ENCODE results near the gene MOCS1.

MOCS1 gene

GRCh38 chr6:39947611-39948068 lies 13.4 kb upstream of the MOCS1 start:
- DNase-seq, result no peak

DNA sequence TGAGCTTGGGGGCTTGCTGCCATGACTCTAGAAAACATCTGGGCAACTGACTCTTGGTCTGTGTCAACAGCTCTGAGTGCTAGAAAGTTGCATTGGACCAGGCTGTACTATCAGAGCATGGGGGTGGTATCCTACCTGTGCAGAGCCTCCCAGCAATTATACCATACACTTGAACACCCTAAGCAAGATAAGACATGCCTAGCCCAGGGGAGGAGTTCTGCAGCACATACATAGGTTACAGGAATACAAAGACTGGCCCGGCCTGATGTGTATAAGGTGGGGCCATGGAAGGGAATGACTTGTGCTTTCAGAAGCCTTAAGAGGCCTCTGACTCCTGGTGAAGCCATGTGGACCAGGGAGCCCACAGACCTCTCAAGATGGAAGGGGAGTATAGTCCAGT lies 11.4 kb upstream of the MOCS1 start:
- DNase-seq, result no peak

- no peak for DNase-seq
Measured at GRCh38 chr6:39942903-39943580, 8.8 kb upstream of the MOCS1 start.

DNA sequence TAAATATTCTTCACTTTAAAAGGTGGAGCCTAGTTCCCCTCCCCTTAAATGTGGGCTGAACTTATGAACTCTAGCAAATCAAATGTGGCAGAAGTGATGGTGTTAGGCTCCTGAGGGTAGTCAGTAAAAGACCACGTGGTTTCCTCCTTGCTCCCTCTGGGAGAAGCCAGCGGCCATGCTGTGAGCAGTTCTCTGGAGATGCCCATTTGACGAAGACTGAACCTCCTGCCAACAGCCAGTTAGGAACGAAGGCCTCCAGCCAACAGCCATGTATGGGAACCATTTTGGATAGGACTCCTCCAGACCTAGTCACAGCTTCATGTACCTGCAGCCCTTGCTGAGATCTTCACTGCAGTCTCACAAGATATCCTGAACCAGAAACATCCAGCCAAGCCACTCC lies 7.6 kb upstream of the MOCS1 start:
- no peak for DNase-seq

- no peak for DNase-seq
Measured at GRCh38 chr6:39941138-39941537, 6.9 kb upstream of the MOCS1 start.

DNA sequence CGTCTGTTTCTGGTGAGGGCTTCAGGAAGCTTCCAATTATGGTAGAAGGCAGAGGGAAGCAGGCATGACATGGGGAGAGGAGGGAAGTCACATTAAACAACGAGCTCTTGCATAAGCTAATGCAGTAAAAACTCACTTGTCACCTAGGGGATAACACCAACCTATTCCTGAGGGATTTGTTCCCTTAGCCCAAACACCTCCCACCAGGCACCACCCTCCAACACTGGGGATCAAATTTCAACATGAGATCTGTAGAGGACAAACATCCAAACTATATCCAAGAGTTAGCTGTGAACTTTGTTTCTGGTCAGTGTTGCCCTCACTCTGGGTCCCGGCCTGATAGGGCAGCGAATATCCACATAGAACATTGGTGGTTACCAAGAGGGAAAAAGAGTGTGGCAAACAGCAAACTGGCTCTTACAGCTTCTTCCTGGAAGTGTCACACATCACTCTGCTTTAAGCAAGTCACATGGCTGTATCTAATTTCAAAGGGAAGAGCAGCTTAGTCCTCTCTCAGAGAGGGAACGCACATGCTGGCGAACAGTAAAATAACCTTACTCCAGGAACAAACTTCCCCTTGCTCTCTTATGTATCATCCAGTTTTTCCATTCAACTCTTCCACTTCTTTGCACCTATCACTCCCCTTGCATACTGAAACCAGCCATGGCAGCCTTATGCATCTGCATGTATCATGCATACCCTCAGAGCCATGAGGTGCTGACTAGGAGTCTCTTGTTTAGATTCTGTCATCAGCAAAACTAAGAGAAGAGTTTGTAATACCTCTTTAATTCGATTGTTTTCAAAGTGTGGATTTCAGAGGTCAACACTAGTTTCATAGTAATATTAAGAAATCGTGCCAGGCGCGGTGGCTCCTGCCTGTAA lies 4.8 kb upstream of the MOCS1 start:
- DNase-seq, result no peak

GRCh38 chr6:39937686-39938333 lies 3.5 kb upstream of the MOCS1 start:
- no peak for DNase-seq

- no peak for DNase-seq
Measured at GRCh38 chr6:39936857-39937256, 2.6 kb upstream of the MOCS1 start.

DNA sequence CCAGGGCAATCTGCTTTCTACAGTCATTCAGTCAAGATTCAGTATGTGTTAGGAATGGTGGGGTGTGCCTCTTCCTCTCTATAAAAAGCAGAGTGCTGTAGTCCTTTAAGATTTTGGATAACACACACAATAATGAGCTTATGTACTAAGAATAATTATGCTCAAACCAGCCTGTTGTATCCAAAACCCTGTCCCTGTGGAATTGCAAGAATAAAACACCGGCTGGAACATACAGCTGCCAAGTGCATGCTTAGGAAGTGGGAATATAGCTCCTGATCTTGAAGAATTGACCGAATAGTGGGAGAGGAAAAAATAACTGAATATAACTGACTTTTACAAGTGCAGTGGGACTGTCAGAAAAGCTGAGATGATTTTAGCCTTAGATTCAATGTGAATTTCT lies 979 bp upstream of the MOCS1 start:
- no peak for DNase-seq

DNA sequence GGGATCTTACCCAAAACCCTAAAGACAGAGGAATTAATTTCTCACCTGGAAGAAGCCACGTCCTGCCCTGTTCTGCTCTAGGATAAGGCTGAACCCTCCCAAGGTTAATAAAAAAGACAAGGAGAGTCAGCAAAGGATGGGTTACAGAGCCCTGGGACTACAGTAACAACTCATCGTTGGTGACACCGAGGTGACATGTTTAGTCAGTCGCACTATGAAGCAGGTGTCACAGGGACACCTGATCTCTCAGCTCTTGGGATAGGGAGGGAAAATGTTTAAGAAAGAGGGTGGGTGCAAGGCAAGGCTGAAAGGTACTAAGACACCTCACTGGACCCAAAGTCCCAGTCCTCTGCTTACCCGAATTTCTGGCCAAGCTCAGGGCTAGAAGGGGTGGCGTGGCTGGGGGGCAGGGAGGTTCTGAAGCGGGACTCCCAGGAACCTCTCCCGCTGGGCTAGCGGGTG lies 562 bp downstream of the MOCS1 start:
- no peak for DNase-seq

DNA sequence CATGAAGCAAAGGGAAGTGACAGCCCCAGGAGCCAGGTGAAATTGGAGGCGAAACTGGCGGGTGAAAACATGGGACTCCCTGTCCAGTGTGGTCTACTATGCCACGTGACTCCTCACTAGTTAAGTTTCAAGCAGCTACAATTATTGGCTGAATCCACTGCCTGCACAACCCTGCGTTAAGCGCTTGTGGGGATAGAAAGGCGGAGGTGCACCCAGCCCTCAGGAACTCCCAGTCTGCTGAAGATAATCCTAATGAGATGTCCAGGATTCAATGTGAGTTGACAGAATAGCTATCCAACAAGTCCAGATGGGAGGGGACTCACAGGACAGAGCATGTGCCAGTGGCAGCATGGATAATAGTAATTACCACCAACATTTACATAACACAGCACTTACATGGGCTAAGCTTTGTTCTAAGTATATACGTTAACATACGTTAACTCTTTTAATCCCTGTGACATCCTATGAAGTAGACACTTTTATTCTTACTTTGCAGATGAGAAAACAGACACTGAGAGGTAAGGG lies 1.8 kb downstream of the MOCS1 start:
- DNase-seq, result no peak

- no peak for DNase-seq
Measured at GRCh38 chr6:39931607-39932006, 2.7 kb downstream of the MOCS1 start.

DNA sequence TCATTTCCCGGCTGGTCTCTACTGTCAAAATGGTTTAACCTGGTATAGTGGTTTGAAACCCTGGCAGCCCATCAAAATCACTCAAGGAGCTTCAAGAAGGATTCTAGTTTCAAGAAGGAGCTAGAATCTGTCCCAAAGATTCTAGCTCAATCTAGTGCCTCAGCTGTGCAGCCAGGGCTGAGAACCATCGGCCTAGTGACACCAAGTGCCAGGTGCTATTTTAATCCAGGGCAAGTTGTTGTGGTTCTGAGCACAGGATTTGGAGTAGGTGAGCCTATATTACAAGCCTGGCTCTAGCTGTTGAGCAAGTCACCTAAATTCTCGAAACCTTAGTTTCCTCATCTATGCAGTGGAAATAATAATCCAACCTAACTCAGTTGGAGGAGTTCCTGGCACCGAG lies 3.7 kb downstream of the MOCS1 start:
- no peak for DNase-seq

DNA sequence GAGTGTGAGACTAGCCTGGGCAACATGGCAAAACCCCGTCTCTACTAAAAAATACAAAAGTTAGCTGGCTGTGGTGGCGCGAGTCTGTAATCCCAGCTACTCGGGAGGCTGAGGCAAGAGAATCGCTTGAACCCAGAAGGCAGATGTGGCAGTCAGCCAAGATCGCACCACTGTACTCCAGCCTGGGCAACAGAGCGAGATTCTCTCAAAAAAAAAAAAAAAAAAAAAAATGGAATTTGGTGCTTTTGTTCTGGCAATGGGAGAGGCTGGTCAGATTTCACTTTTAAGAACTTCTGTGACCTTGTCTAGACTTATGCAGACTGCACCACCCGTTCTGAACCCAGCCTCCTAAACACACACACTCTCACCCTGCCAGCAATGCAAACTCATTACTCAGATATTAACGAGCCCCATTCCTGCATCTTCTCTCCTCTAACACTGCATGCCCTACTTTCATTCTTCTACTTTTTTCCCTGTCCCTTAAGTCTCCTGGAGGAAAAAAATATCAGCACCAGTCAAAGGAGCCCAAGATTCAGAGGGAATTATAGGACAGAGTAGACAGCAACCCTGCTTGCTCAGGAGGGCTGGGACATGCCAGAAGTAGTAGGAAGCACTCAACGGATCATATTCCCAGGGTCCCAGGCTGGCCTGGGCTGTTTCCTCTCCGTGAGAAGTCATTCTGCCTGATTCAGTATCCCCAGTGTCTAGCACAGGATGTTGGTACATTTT lies 4.4 kb downstream of the MOCS1 start:
- no peak for DNase-seq

- no peak for DNase-seq
Measured at GRCh38 chr6:39929039-39929732, 5.1 kb downstream of the MOCS1 start.

GRCh38 chr6:39927159-39927558 lies 7.1 kb downstream of the MOCS1 start:
- no peak for DNase-seq

DNA sequence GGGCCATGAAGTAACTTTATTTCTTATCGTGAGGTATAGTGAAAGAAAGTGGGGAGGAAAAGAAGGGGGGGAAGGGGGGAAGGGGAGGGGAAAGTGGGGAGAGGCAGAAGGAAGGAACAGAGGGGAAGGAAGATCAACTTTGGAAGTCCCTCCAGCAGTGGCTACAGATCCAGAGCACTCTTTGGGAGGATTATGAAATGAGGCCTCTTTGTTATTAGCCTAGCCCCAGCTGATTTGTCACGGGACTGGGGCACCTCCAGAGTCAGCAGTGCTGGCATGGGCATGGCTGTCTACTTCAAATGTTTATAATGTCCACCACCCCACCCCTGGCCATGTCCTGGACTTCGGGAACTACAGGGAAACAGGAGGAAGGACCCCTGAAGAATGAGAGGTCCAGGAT lies 7.6 kb downstream of the MOCS1 start:
- DNase-seq, result no peak

DNA sequence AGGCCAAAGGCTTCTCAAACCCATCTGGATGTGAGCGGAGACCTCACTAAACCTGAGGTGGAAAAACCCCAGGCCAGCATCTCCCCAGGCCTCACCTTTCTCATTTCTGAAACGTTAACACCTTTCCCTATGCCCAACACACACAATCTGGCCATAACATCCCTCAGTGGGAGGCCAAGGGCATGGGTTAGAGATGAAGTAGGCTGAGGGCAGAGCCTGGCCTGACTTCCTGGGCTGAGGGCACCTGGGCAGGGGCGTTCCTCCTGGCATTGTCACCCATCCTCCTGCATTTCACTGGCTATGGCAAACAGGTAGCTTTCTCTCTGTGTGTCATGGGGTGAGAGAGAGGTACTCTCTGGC lies 8.4 kb downstream of the MOCS1 start:
- DNase-seq, result no peak

- no peak for DNase-seq
Measured at GRCh38 chr6:39925191-39925930, 8.9 kb downstream of the MOCS1 start.

GRCh38 chr6:39924283-39924682 lies 10.0 kb downstream of the MOCS1 start:
- DNase-seq, result no peak

- no peak for DNase-seq
Measured at GRCh38 chr6:39923861-39924260, 10.4 kb downstream of the MOCS1 start.

- no peak for DNase-seq
Measured at GRCh38 chr6:39923394-39923793, 10.9 kb downstream of the MOCS1 start.

Data from NCI-H1694 treated with DMSO at 0.1 percent for 48 hours (cell line).